Testis (tissue), 2 donors: ENCODE results near the gene PIP5K1C.

Experiments
- POLR2A ChIP-seq: fragments of 450-650 bp; IDR thresholded peaks from one replicate; pipeline ENCODE4 v1.6.1; 2017; ENCODE audit warnings: antibody characterized with exemption, mild to moderate bottlenecking, moderate library complexity
- TF ChIP-seq, protein P1 (sequence below), 3 experiments: fragments of 450-650 bp in 2 of 3; fragments of 200-600 bp in 1 of 3; sonication (generic) in 1 of 3; IDR thresholded peaks; one replicate each; pipeline ENCODE4 v1.5.1; 2016 to 2019; ENCODE audit warnings: antibody characterized with exemption in 3 of 3, mild to moderate bottlenecking in 2 of 3, moderate library complexity in 1 of 3

DNA sequence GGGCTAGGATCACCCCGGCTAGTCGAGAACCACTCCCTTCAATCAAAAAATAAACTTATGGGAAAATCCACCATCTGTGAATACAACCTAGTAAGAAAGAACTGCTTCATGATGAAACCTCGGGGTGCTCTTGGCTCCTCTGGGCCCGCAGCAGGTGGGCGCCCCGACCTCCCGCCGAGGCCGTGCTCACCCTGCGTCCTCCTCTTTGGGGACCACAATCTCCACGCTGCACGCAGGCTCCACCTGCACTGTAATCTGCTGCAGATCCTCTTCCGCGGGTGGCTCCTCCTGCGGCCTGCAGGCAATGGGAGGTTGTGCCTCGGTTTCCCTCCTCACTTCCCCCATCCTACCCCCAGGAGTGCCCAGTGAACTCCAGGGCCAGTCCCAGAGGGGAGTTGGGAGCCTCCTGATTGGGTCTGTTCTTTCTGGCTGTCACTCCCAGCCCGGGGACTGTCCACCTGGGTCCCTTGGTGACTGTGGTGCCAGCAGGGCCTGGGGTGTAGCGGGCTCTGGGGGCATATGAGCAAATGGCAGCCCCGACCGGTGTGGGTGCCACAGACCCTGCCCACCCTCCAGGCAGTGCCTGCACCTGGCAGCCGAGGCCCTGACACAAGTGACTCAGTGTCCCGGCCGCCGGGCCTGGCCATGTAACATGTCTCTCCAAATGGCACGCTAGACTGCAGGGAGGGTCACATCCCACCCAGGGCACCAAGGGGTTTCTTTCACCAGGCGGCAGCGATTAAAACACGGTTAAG lies 58.6 kb downstream of the PIP5K1C start:
- TF ChIP-seq POLR2A: no peak
- TF ChIP-seq, protein P1, sequence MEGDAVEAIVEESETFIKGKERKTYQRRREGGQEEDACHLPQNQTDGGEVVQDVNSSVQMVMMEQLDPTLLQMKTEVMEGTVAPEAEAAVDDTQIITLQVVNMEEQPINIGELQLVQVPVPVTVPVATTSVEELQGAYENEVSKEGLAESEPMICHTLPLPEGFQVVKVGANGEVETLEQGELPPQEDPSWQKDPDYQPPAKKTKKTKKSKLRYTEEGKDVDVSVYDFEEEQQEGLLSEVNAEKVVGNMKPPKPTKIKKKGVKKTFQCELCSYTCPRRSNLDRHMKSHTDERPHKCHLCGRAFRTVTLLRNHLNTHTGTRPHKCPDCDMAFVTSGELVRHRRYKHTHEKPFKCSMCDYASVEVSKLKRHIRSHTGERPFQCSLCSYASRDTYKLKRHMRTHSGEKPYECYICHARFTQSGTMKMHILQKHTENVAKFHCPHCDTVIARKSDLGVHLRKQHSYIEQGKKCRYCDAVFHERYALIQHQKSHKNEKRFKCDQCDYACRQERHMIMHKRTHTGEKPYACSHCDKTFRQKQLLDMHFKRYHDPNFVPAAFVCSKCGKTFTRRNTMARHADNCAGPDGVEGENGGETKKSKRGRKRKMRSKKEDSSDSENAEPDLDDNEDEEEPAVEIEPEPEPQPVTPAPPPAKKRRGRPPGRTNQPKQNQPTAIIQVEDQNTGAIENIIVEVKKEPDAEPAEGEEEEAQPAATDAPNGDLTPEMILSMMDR (IDR thresholded peaks at IDR 0.05): no peak
